Sigmoid colon (tissue), 7 donors: Measurements from ENCODE around the gene CDH13. TPM values are rescaled to one million over a fixed set of nuclear protein-coding genes. Genes with fewer than 3 reads are reported as not detected.

Experiments used
- DNase-seq: peaks from one replicate; pipeline ENCODE4 v3.0.0-alpha.2; 2019
- H3K27ac ChIP-seq, 4 donors: fragments of 200-600 bp; sonication (generic); one replicate each; pipeline ENCODE4 v1.5.1; 2016 to 2019; ENCODE audit warnings: mild to moderate bottlenecking in 1 of 4
- H3K27me3 ChIP-seq, 3 donors: fragments of 200-600 bp; sonication (generic); one replicate each; pipeline ENCODE4 v1.5.1; 2019; ENCODE audit warnings: mild to moderate bottlenecking in 1 of 3
- H3K36me3 ChIP-seq, 4 donors: fragments of 200-600 bp; sonication (generic); one replicate each; pipeline ENCODE4 v1.5.1; 2016 to 2019
- H3K4me1 ChIP-seq, 4 donors: fragments of 200-600 bp; sonication (generic); one replicate each; pipeline ENCODE4 v1.5.1; 2017 to 2019
- H3K4me3 ChIP-seq, 4 donors: fragments of 200-600 bp; sonication (generic); one replicate each; pipeline ENCODE4 v1.5.1; 2017 to 2019; ENCODE audit warnings: mild to moderate bottlenecking in 2 of 4, moderate library complexity in 1 of 4
- H3K9me3 ChIP-seq, 4 donors: fragments of 200-600 bp in 3 of 4; sonication (generic) in 3 of 4; one replicate each; pipeline versions ENCODE4 v1.5.1 to v1.6.1; 2013 to 2019
- CTCF ChIP-seq, 4 experiments: fragments of 450-650 bp in 3 of 4; fragments of 200-600 bp in 1 of 4; IDR thresholded peaks; one replicate each; pipeline ENCODE4 v1.5.1; 2016 to 2019; ENCODE audit warnings: antibody characterized with exemption in 4 of 4, mild to moderate bottlenecking in 3 of 4, moderate library complexity in 2 of 4
- EP300 ChIP-seq, 4 donors: sonication (generic); formaldehyde crosslinking; IDR thresholded peaks; one replicate each; pipeline ENCODE4 v1.6.1; 2017; ENCODE audit warnings: antibody characterized with exemption in 4 of 4
- POLR2A ChIP-seq, 2 donors: fragments of 450-650 bp; IDR thresholded peaks; one replicate each; pipeline ENCODE4 v1.6.1; 2016; ENCODE audit warnings: antibody characterized with exemption in 2 of 2, mild to moderate bottlenecking in 2 of 2, moderate library complexity in 2 of 2
- POLR2AphosphoS5 ChIP-seq, 4 donors: sonication (generic); formaldehyde crosslinking; IDR thresholded peaks; one replicate each; pipeline ENCODE4 v1.6.1; 2017; ENCODE audit warnings: antibody characterized with exemption in 4 of 4
- WGBS, 2 donors: extraction: QIAGEN DNeasy Blood & Tissue Kit; methylation state at CpG; one replicate each; pipeline ENCODE4 v1.1.7; 2013; 5-methylcytosine and 5-hydroxymethylcytosine counted together
- intact Hi-C: fragments of 100-400 bp; cut with DNase I; formaldehyde crosslinking; loops from one replicate; pipeline ENCODE4 v1.15.1; 2023
- polyA plus RNA-seq, 3 donors: library from polyadenylated mRNA; stranded (reverse); fragments of 200-250 nt; gene quantifications; one replicate each; pipeline ENCODE4 v1.2.3, GENCODE V29; 2013
- total RNA-seq, 4 donors: library from RNA; depleted of rRNA; stranded (reverse); fragments of >200 nt; gene quantifications; one replicate each; pipeline ENCODE4 v1.1.0, GENCODE V29; 2016
- donor health status: healthy with polysubstance abuse.
- donor health status: Bipolar disorder and iron deficiency.
- donor health status: healthy.

The CDH13 gene
- total and polyA plus RNA-seq, 7 donors, result 0.60 to 17.6 (median 11.8) TPM

GRCh38 chr16:83651871-83652270 lies 1025.1 kb downstream of the CDH13 start:
- no peak for DNase-seq
- H3K27me3 ChIP-seq, result no peaks in the 10 kb centered on the region
- no peaks in the 10 kb centered on the region for H3K4me1 ChIP-seq
- no peak overlapping the region for H3K4me3 ChIP-seq
- intact Hi-C loops, result no loop called here
- H3K27ac ChIP-seq, result no peak overlapping the region
- no peaks in the 10 kb centered on the region for H3K9me3 ChIP-seq
- TF ChIP-seq POLR2A (IDR thresholded peaks at IDR 0.05) (no peak), POLR2AphosphoS5 (IDR thresholded peaks at IDR 0.05) (no peak), EP300 (IDR thresholded peaks at IDR 0.05) (no peak), CTCF (IDR thresholded peaks at IDR 0.05) (no peak)
- no peaks in the 10 kb centered on the region for H3K36me3 ChIP-seq
- 68 to 84% methylated on average over 8 of the region's 8 CpGs for WGBS, 2 donors

GRCh38 chr16:83652943-83653342 lies 1026.2 kb downstream of the CDH13 start:
- Histone ChIP-seq H3K27me3 (no peaks in the 10 kb centered on the region), H3K9me3 (no peaks in the 10 kb centered on the region), H3K4me3 (no peak overlapping the region), H3K27ac (no peak overlapping the region), H3K4me1 (no peaks in the 10 kb centered on the region), H3K36me3 (no peaks in the 10 kb centered on the region)
- no peak for DNase-seq
- 76 to 85% methylated on average over 9 of the region's 9 CpGs for WGBS, 2 donors
- intact Hi-C loops, result no loop called here
- TF ChIP-seq EP300 (IDR thresholded peaks at IDR 0.05) (no peak), POLR2AphosphoS5 (IDR thresholded peaks at IDR 0.05) (no peak), POLR2A (IDR thresholded peaks at IDR 0.05) (no peak), CTCF (IDR thresholded peaks at IDR 0.05) (no peak)

GRCh38 chr16:83653785-83654184 lies 1027.0 kb downstream of the CDH13 start:
- H3K36me3 ChIP-seq, result no peaks in the 10 kb centered on the region
- intact Hi-C loops, result no loop called here
- TF ChIP-seq CTCF (IDR thresholded peaks at IDR 0.05), result no peak
- no peak for TF ChIP-seq POLR2A (IDR thresholded peaks at IDR 0.05)
- no peak for TF ChIP-seq POLR2AphosphoS5 (IDR thresholded peaks at IDR 0.05)
- TF ChIP-seq EP300 (IDR thresholded peaks at IDR 0.05), result no peak
- H3K9me3 ChIP-seq, result no peaks in the 10 kb centered on the region
- no peak overlapping the region for H3K4me3 ChIP-seq
- no peaks in the 10 kb centered on the region for H3K4me1 ChIP-seq
- no peak overlapping the region for H3K27ac ChIP-seq
- H3K27me3 ChIP-seq, result no peaks in the 10 kb centered on the region
- DNase-seq, result no peak
- 81 to 83% methylated on average over 6 of the region's 6 CpGs for WGBS, 2 donors

- Histone ChIP-seq H3K4me1 (no peaks in the 10 kb centered on the region), H3K27me3 (no peaks in the 10 kb centered on the region), H3K4me3 (no peak overlapping the region), H3K9me3 (peaks cover 0 to 3% (median 0%) of the 10 kb centered on the region in 4 donors), H3K36me3 (no peaks in the 10 kb centered on the region), H3K27ac (no peak overlapping the region)
- DNase-seq, result no peak
- intact Hi-C loops, result no loop called here
- WGBS, 2 donors, result 74 to 87% methylated on average over 4 of the region's 4 CpGs
- TF ChIP-seq POLR2A (IDR thresholded peaks at IDR 0.05), result no peak
- no peak for TF ChIP-seq CTCF (IDR thresholded peaks at IDR 0.05)
- TF ChIP-seq POLR2AphosphoS5 (IDR thresholded peaks at IDR 0.05), result no peak
- TF ChIP-seq EP300 (IDR thresholded peaks at IDR 0.05), result no peak
These were observed 1033.5 kb downstream of the CDH13 start for GRCh38 chr16:83660282-83660681.

GRCh38 chr16:83661656-83662055 lies 1034.9 kb downstream of the CDH13 start:
- no peaks in the 10 kb centered on the region for H3K27me3 ChIP-seq
- intact Hi-C loops, result no loop called here
- no peak overlapping the region for H3K4me3 ChIP-seq
- TF ChIP-seq EP300 (IDR thresholded peaks at IDR 0.05), result no peak
- TF ChIP-seq POLR2AphosphoS5 (IDR thresholded peaks at IDR 0.05), result no peak
- TF ChIP-seq CTCF (IDR thresholded peaks at IDR 0.05), result no peak
- no peak for TF ChIP-seq POLR2A (IDR thresholded peaks at IDR 0.05)
- H3K27ac ChIP-seq, result no peak overlapping the region
- DNase-seq, result no peak
- no peaks in the 10 kb centered on the region for H3K4me1 ChIP-seq
- no peaks in the 10 kb centered on the region for H3K36me3 ChIP-seq
- H3K9me3 ChIP-seq, result peaks cover 0 to 3% (median 0%) of the 10 kb centered on the region in 4 donors
